Measurements from ENCODE around the gene EIF5A. TPM values are rescaled to one million over a fixed set of nuclear protein-coding genes. Genes with fewer than 3 reads are reported as not detected.

Gene EIF5A
- 1,623 to 1,819 TPM (median 1,736 TPM) in 5 replicates for total RNA-seq (2022; extraction: Qiagen RNA extraction; ENCODE audit: low read depth)

DNA sequence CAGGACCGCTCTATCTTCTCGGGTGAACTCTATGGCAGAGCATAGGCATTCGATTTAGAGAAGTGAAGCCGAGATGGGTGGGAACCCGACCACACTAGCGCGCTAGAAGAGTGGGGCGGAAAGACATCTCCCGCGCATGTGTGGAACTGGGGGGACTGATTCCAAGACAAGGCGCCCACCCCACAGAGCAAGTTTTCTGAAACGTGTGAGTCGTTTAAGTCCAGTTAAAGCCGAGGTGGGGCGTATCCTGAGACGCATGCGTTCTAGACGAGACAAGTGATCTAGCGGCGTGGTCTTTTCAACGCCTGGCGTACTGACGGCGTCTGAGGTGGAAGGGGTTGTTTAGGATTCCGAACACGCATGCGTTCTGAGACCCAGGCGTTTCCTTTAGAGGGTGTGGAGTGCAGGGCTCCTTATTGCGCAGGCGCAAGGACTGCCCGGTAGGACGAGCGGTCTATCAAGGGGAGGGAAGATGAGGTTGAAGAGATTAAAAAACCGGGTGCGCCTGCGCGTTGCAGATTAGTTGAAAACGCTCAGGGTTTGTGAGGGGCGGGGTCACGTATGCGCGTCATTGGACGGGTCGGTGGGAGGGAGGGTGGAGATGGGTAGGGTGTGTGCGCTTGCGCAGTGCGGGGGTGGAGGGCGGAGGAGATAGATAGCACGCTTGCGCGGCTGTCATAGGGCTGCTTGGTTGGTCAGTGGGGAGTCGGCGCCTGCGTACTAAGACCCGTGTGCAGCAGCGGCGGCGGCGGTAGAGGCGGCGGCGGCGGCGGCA is at the start of gene EIF5A:
Gene EIF5A (plus strand): TSS at position 718 of the 775 bp plus-strand sequence. CDS start 2,008 bp downstream, outside the sequence.

DNA sequence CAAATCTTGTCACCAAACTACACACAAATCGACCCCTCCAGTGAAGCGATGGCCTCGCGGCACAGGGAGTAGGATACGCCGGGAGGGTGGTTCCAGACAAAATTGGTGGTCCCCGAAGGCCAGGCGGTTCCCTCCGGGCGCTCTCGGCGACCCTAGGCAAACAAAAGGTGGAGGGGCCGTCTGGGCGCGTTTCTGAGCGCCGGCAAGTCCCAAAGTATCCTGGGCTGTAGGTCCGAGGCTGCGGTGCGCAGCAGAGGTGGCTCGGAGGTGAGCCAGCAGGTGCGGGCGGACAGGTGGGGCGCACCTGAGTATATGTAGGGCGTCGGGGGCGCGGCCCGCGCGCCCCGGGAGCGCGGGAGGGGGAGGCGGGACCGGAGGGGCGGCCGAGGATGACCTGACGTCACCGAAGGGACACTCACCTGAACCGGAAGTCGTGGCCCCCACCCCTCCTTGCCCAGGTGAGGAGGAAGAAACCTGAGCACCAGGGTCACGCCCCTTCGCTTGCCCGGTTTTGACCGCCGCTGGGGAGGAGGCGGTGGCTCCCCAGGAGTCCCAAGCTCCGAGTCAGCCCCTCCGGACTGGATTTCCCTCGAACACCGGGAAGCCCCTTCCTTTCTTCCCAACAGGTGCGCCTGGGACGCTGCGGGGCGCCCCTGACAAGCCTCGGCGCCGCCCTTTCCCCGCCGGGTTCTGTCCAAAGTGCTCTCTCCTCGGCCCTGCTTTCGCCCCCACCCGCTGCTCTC is 45.1 kb upstream of the EIF5A start, which contains the start of gene CLDN7:
Gene CLDN7 (minus strand): TSS at position 287 of the 743 bp plus-strand sequence. CDS start 435 bp downstream, outside the sequence.

DNA sequence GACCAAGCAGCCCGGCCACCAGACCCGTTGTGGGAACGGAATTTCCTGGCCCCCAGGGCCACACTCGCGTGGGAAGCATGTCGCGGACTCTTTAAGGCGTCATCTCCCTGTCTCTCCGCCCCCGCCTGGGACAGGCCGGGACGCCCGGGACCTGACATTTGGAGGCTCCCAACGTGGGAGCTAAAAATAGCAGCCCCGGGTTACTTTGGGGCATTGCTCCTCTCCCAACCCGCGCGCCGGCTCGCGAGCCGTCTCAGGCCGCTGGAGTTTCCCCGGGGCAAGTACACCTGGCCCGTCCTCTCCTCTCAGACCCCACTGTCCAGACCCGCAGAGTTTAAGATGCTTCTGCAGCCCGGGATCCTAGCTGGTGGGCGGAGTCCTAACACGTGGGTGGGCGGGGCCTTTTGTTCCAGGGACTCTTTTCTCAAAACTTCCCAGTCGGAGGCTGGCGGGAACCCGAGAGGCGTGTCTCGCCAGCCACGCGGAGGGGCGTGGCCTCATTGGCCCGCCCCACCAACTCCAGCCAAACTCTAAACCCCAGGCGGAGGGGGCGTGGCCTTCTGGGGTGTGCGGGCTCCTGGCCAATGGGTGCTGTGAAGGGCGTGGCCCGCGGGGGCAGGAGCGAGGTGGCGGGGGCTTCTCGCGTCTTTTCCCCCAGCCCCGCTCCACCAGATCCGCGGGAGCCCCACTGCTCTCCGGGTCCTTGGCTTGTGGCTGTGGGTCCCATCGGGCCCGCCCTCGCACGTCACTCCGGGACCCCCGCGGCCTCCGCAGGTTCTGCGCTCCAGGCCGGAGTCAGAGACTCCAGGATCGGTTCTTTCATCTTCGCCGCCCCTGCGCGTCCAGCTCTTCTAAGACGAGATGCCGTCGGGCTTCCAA is 26.1 kb upstream of the EIF5A start, which contains the start of gene SLC2A4:
Gene SLC2A4 (plus strand): TSS at position 645 of the 879 bp plus-strand sequence. CDS start 217 bp downstream, at position 862.

DNA sequence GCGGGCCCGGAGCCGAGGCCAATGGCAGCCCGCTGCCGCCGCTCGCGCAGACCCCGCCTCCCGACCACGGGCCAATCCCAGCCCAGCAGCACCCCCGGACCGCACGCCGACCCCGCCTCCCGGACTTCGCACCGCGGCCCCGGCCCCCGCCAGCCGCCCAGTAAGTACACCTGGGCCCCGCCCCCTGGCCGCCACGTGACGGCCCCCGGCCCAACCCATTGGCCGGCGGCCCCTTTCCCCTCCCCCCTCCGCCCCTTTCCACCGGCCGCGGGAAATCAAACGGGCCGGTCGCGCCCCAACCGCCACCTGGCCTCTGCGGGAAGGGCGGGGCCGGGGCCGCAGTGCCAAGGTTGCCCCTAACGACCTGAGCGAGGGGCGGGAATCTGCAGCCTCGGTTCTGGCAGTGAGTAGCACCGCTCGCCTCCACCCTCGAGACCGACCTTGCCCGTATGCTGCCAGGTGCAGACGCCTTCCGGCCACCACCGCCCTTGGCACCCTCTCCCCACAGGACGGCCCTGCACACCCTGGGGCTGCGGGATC is 12.7 kb upstream of the EIF5A start, which contains the start of gene YBX2:
Gene YBX2 (minus strand): TSS at position 26 of the 540 bp plus-strand sequence. CDS start 139 bp downstream, outside the sequence.

DNA sequence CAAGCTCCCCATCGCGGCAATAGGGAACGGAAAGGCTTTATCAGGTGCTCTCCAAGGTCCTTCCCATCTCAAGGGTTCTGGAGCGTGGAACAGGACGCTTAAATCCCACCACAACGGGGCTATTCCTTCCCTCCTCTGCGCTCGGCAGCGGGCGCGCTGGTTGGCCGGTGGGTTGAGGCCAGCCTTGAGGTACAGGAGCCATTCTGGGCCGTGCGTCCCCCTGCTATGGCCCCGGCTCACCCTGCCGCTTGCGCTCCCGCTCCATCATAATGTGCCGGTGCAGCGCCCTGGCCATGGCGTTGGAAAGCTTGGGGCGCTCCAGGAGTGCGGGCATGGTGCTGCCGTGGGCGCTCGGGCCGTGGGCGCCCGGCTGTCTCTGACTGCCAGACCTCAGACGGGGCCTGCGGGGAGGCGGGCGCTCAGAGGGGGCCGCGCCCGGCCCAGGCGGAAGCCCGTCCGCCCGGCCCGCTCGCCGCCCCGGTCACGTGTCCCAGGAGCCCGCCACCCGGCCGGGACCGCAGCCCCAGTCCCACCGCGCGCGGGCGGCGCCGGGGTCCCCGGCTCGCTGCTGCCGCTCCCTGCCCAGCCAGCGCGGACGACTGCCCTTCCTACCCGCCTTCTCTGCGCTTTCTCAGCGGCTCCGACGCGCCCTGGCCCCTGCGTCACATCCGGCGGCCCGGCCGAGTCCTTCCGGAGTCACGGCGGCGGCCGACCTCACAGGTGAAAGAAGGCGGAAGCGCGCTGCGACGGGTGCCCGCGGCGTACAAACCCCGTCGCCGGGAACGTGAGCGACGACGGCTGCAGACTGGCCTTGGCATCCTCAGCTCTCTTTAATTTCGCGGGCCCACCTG is 7.5 kb downstream of the EIF5A start, which contains the start of gene GPS2:
Gene GPS2 (minus strand): TSS at position 642 of the 851 bp plus-strand sequence. CDS start 308 bp downstream, at position 334.

DNA sequence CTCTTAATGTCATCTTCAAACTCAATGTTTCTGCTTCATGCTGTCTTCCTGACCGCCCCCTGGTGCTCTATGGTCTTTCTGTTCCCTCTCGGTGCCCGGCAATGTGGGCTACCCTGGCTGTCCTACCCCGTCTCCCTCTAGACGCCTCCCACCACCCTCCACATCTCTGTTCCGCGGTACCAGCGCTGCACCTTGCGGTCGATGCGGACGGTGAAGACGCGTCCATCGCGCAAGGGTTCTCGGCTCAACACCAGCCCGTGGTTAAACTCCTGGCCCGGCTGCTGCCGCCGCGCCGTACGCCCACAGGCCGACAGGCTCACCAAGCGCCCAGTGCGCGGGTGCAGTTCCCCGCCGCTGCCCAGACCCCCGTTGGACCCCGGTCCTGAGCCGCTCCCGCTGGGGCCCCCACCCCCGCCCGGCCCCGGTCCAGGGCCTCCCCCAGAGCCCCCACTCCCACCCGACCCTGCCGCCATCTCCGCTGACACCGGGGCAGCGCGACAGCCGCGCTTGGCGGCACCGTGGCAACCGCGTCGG is 21.5 kb downstream of the EIF5A start, which contains the start of gene NEURL4:
Gene NEURL4 (minus strand): TSS at position 496 of the 534 bp plus-strand sequence. CDS start 23 bp downstream, at position 473.

DNA sequence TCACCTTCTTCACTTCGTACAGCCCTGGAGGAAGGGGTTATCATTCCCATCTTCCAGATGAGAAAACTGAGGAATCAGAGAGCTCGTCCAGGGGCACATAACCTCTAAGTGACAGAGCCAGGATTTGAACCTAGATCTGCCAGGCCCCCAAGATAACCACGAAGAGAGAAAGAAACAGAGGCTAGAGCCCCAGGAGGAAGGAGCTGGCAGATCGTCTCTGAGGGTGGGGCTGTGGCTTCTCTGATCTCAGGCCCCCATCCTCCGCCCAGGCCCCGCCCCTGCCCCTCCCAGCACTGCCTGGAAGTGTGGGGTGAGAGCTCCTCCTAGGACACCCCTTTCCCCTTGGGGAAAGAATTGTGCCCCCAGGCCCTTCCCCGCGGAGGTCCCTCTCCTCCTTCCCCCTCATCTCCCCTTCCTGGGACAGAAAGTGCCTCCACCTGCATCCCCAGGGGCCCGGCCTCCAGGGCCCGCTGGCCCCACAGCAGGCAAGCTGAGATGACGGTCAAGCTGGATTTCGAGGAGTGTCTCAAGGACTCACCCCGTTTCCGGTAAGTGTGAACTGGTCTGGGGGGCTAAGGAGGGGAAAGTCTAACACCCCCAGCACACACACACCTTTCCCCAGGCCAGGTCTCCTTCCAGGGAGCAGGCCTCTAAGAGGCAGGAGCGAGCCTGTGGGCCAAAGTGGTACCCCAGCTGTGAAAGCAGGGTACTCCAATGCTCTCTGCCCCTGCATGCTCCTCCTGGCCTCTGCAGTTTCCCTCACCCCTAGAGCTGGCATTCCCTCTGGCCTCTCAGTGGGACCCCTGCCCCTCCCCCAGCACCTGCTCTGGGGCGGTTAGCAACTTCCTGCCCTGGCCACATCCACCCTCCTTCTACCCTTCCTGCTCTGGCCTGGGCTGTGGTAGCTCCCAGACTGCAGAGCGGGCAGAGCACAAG is 29.1 kb downstream of the EIF5A start, which contains the start of gene ACAP1:
Gene ACAP1 (plus strand): TSS at position 290 of the 936 bp plus-strand sequence. CDS start 206 bp downstream, at position 496.

DNA sequence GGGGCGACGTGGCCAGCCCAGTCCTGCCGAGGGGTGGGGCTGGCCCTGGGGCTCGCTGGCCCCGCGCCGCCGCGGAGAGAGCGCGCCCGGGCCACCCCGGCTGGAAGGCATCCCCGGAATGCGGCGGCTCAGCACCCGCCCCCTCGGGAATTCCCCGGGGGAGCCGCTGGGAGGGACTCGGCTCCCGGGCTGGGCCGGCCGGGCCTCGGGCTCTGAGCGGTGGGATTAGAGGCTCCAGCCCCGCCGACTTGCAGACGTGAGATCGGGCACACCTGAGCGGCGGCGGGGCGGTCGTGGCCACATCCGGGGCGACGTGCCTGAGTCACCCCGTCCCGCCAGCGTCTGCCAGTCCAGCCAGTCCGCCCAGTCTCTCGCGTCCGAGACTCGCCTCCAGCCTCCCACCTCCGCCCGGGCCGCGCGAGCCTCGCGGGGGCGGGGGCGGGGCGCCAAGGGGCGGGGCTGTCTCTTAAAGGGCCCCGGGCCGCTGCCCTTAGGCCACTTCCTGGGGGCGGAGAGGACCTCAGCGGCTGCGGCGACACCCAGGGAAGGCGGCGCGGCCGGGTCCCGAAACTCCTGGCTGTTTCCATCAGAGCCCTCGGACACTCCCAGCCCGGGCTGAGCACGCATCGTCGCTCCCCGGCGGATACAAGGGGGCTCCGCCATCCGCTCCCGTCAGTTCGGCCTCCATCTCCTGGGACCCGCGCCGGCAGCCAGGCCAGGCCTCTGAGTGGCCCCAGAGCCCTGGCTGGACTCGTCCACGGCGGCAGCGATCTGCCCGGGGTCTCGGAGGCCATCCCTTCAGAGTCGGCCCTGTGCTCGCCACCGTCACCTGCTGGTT is 44.5 kb downstream of the EIF5A start, which contains the start of gene KCTD11:
Gene KCTD11 (plus strand): TSS at position 498 of the 838 bp plus-strand sequence.

DNA sequence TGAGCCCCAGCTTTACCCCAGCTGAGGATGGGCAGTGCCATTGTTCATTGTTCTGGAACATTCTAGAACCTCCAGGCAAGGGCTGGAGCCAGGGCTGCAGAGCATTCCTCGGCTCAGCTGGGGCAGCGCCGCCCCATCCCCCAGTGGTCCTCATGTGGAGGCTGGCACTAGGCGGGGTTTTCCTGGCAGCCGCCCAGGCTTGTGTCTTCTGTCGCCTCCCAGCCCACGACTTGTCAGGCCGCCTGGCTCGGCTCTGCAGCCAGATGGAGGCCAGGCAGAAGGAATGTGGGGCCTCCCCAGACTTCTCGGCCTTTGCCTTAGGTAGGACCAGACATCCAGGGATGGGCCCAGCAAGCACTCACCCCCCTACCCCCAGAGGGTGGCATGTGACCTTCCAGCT is 47.6 kb downstream of the EIF5A start, which contains the start of gene TMEM95:
Gene TMEM95 (plus strand): TSS at position 104 of the 400 bp plus-strand sequence. CDS start 49 bp downstream, at position 153.

Other genes with a start within 250 kb of the EIF5A start
- gene CLEC10A, start 227.4 kb upstream of the EIF5A start, total RNA-seq (2022; extraction: Qiagen RNA extraction; ENCODE audit: low read depth), result not detected in 5 replicates
- gene ASGR2, start 192.8 kb upstream of the EIF5A start, total RNA-seq (2022; extraction: Qiagen RNA extraction; ENCODE audit: low read depth), result 0.24 TPM in 1 of 5 replicates, not detected in the others
- 0.82 to 1.2 TPM (median 1.0 TPM) in 5 replicates for gene ASGR1, start 128.3 kb upstream of the EIF5A start, total RNA-seq (2022; extraction: Qiagen RNA extraction; ENCODE audit: low read depth)
- 7.9 to 9.6 TPM (median 8.9 TPM) in 5 replicates for gene DLG4, start 87.8 kb upstream of the EIF5A start, total RNA-seq (2022; extraction: Qiagen RNA extraction; ENCODE audit: low read depth)
- 353 to 465 TPM (median 434 TPM) in 5 replicates for gene ACADVL, start 87.7 kb upstream of the EIF5A start, total RNA-seq (2022; extraction: Qiagen RNA extraction; ENCODE audit: low read depth)
- gene DVL2, start 73.1 kb upstream of the EIF5A start, total RNA-seq (2022; extraction: Qiagen RNA extraction; ENCODE audit: low read depth), result 28.0 to 42.0 TPM (median 34.1 TPM) in 5 replicates
- 83.9 to 111 TPM (median 93.1 TPM) in 5 replicates for gene PHF23, start 68.2 kb upstream of the EIF5A start, total RNA-seq (2022; extraction: Qiagen RNA extraction; ENCODE audit: low read depth)
- 651 to 801 TPM (median 727 TPM) in 5 replicates for gene GABARAP, start 65.2 kb upstream of the EIF5A start, total RNA-seq (2022; extraction: Qiagen RNA extraction; ENCODE audit: low read depth)
- gene CTDNEP1, start 55.9 kb upstream of the EIF5A start, total RNA-seq (2022; extraction: Qiagen RNA extraction; ENCODE audit: low read depth), result 214 to 254 TPM (median 242 TPM) in 5 replicates
- gene ELP5, start 55.4 kb upstream of the EIF5A start, total RNA-seq (2022; extraction: Qiagen RNA extraction; ENCODE audit: low read depth), result 117 to 137 TPM (median 127 TPM) in 5 replicates
- gene CLDN7, start 45.1 kb upstream of the EIF5A start, total RNA-seq (2022; extraction: Qiagen RNA extraction; ENCODE audit: low read depth), result 0.54 to 0.90 TPM (median 0.62 TPM) in 5 replicates
- 0.13 to 0.29 TPM (median 0.24 TPM) in 5 replicates for gene SLC2A4, start 25.9 kb upstream of the EIF5A start, total RNA-seq (2022; extraction: Qiagen RNA extraction; ENCODE audit: low read depth)
- gene YBX2, start 13.0 kb upstream of the EIF5A start, total RNA-seq (2022; extraction: Qiagen RNA extraction; ENCODE audit: low read depth), result 0.45 to 0.97 TPM (median 0.60 TPM) in 4 of 5 replicates, not detected in the other
- gene GPS2, start 7.7 kb downstream of the EIF5A start, total RNA-seq (2022; extraction: Qiagen RNA extraction; ENCODE audit: low read depth), result 91.6 to 105 TPM (median 99.8 TPM) in 5 replicates
- gene NEURL4, start 21.7 kb downstream of the EIF5A start, total RNA-seq (2022; extraction: Qiagen RNA extraction; ENCODE audit: low read depth), result 24.3 to 33.5 TPM (median 29.7 TPM) in 5 replicates
- 1.9 to 7.2 TPM (median 3.1 TPM) in 5 replicates for gene ACAP1, start 28.9 kb downstream of the EIF5A start, total RNA-seq (2022; extraction: Qiagen RNA extraction; ENCODE audit: low read depth)
- gene KCTD11, start 44.5 kb downstream of the EIF5A start, total RNA-seq (2022; extraction: Qiagen RNA extraction; ENCODE audit: low read depth), result 11.9 to 16.4 TPM (median 13.3 TPM) in 5 replicates
- gene TMEM95, start 47.5 kb downstream of the EIF5A start, total RNA-seq (2022; extraction: Qiagen RNA extraction; ENCODE audit: low read depth), result not detected in 5 replicates
- 1.5 to 2.4 TPM (median 1.8 TPM) in 5 replicates for gene TNK1, start 73.5 kb downstream of the EIF5A start, total RNA-seq (2022; extraction: Qiagen RNA extraction; ENCODE audit: low read depth)
- gene PLSCR3, start 86.9 kb downstream of the EIF5A start, total RNA-seq (2022; extraction: Qiagen RNA extraction; ENCODE audit: low read depth), result 36.7 to 43.5 TPM (median 37.7 TPM) in 5 replicates
- gene TMEM256, start 96.5 kb downstream of the EIF5A start, total RNA-seq (2022; extraction: Qiagen RNA extraction; ENCODE audit: low read depth), result 181 to 224 TPM (median 197 TPM) in 5 replicates
- 14.2 to 20.2 TPM (median 17.0 TPM) in 5 replicates for gene NLGN2, start 100.2 kb downstream of the EIF5A start, total RNA-seq (2022; extraction: Qiagen RNA extraction; ENCODE audit: low read depth)
- gene SPEM1, start 112.7 kb downstream of the EIF5A start, total RNA-seq (2022; extraction: Qiagen RNA extraction; ENCODE audit: low read depth), result 0.09 TPM in 1 of 5 replicates, not detected in the others
- 0.10 to 0.14 TPM in 2 of 5 replicates, not detected in the others for gene SPEM2, start 118.0 kb downstream of the EIF5A start, total RNA-seq (2022; extraction: Qiagen RNA extraction; ENCODE audit: low read depth)
- gene SPEM3, start 121.2 kb downstream of the EIF5A start, total RNA-seq (2022; extraction: Qiagen RNA extraction; ENCODE audit: low read depth), result 0.01 to 0.04 TPM in 2 of 5 replicates, not detected in the others
- gene TMEM102, start 127.8 kb downstream of the EIF5A start, total RNA-seq (2022; extraction: Qiagen RNA extraction; ENCODE audit: low read depth), result 9.6 to 14.5 TPM (median 13.1 TPM) in 5 replicates
- gene FGF11, start 131.9 kb downstream of the EIF5A start, total RNA-seq (2022; extraction: Qiagen RNA extraction; ENCODE audit: low read depth), result 0.99 to 1.4 TPM (median 1.4 TPM) in 5 replicates
- gene CHRNB1, start 137.4 kb downstream of the EIF5A start, total RNA-seq (2022; extraction: Qiagen RNA extraction; ENCODE audit: low read depth), result 4.7 to 7.6 TPM (median 7.2 TPM) in 5 replicates
- gene ZBTB4, start 172.0 kb downstream of the EIF5A start, total RNA-seq (2022; extraction: Qiagen RNA extraction; ENCODE audit: low read depth), result 20.0 to 25.5 TPM (median 23.1 TPM) in 5 replicates
- gene SLC35G6, start 173.8 kb downstream of the EIF5A start, total RNA-seq (2022; extraction: Qiagen RNA extraction; ENCODE audit: low read depth), result not detected in 5 replicates
- 74.3 to 88.3 TPM (median 80.0 TPM) in 5 replicates for gene POLR2A, start 176.7 kb downstream of the EIF5A start, total RNA-seq (2022; extraction: Qiagen RNA extraction; ENCODE audit: low read depth)
- gene TNFSF12, start 241.4 kb downstream of the EIF5A start, total RNA-seq (2022; extraction: Qiagen RNA extraction; ENCODE audit: low read depth), result 9.6 to 13.5 TPM (median 10.4 TPM) in 5 replicates

All from A549 treated with CpdA at 1 μM for 4 hours (cell line).